ES-I3 (cell line): ENCODE data around the gene ZNF48.

ENCODE experiments used
- H3K36me3 ChIP-seq: 2 replicates; pipeline ENCODE4 v1.6.1; 2013; ENCODE audit warnings: mild to moderate bottlenecking, low read length, control low read depth, moderate library complexity; ENCODE audit not compliant: insufficient read depth
- H3K4me1 ChIP-seq: 2 replicates; pipeline ENCODE4 v1.6.1; 2013; ENCODE audit warnings: mild to moderate bottlenecking, control low read depth, low read length; ENCODE audit not compliant: insufficient read depth
- H3K9ac ChIP-seq: 2 replicates; pipeline ENCODE4 v1.6.1; 2013; ENCODE audit warnings: low read depth, mild to moderate bottlenecking, low read length, moderate library complexity
- H3K9me3 ChIP-seq: 2 replicates; pipeline ENCODE4 v1.6.1; 2013; ENCODE audit warnings: mild to moderate bottlenecking, low read length, moderate library complexity; ENCODE audit not compliant: control insufficient read depth, insufficient read depth

ZNF48 gene

DNA sequence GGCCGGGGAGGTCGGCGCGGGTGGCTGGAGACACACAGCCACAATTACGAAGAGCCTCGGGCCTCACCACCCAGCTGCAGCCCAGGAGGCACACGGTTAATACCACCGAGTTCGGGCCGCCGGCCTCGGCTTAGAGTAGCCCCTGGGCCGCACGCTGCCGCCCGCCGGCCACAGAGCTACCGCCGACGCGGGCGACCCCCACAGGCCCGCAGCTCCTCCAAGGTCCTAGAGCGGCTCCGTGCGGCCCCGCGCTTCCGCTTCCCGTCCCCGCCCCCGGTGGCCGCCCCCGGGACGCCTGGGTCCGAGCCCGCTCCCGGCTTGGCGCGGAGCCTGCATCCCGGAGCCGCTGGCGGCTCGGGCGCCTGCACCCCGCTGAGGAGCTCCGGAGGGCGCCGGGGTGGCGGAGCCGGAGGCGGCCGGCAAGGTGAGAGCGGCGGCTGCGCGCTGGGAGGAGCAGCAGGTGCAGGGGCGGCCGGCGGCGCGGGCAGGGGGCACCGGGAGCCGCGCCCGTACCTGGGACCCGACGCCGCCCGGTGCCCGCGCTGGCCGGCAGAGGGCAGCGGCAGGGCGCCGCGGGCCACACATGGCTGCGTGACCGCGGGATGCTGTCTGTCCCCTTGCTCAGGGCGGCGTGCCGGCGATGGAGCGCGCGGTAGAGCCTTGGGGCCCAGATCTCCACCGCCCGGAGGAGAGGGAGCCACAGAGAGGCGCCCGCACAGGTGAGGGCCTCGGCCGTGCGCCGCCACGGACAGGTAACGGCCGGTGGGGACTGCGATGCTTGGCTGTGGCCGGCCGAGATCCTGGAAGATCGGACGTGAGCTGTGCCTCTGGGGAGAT is at the start of gene ZNF48:
TSS of gene ZNF48 (plus strand) at position 266 of the 837 bp plus-strand sequence. CDS start at position 641, 375 bp downstream.
- H3K36me3 ChIP-seq = no peaks in the 10 kb centered on the region
- peaks cover 15% of the 10 kb centered on the region for H3K4me1 ChIP-seq
- no peaks in the 10 kb centered on the region for H3K9me3 ChIP-seq
- peak within 1 kb of the TSS; percentile 91 for H3K9ac ChIP-seq

DNA sequence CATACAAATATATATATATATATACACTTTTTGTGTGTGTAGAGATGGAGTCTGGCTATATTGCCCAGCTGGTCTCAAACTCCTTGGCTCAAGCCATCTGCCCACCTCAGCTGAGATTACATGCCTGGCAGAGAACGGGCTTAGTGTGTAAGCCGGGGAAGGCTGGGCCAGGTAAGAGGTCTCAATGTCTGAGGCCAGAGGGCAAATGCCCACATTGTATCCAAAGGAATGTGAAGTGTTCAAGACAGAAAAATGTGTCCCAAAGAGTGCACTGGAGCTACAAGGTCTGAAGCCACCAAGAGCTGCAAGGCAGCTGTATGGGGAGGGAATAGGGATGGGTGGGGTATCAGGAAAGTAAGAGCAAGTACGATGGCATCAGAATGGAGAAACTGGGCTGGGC is 48.9 kb upstream of the ZNF48 start:
- Histone ChIP-seq H3K36me3 (no peaks in the 10 kb centered on the region; the same call in none of the 2 replicates), H3K9ac (no peak overlapping the region), H3K4me1 (no peaks in the 10 kb centered on the region), H3K9me3 (no peaks in the 10 kb centered on the region)

DNA sequence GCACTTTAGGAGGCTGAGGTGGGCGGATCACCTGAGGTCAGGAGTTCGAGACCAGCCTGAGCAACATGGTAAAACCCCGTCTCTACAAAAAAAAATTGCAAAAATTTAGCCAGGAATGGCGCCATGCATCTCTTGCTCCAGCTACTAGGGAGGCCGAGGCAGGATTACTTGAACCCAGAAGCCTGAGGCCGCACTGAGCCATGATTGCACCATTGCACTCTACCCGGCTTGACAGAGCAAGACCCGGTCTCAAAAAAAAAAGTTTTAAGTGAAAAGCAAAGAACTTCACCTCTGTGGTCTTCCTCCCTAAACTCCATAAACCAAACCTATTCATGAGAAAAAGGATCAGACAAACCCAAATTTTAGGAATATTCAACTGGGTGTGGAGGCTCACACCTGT is 47.1 kb upstream of the ZNF48 start:
- H3K9ac ChIP-seq = no peak overlapping the region
- no peaks in the 10 kb centered on the region for H3K9me3 ChIP-seq
- H3K4me1 ChIP-seq = no peaks in the 10 kb centered on the region
- peaks cover 8% of the 10 kb centered on the region for H3K36me3 ChIP-seq

DNA sequence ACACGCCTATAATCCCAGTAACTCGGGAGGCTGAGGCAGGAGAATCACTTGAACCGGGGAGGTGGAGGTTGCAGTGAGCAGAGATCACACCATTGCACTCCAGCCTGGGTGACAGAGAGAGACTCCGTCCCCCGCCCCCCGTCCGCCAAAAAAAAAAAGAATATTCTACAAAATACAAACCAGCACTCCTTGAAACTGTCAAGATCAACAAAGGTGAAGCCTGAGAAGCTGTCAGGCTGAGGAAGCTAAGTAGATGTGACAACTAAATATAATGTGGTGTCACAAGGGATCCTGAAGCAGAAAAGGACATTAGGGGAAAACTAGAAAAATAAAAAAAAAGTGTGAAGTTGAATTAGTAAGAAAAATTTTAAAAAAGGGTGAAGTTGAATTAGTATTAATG is 46.3 kb upstream of the ZNF48 start:
- no peak overlapping the region for H3K9ac ChIP-seq
- no peaks in the 10 kb centered on the region for H3K4me1 ChIP-seq
- peaks cover 8% of the 10 kb centered on the region for H3K36me3 ChIP-seq

DNA sequence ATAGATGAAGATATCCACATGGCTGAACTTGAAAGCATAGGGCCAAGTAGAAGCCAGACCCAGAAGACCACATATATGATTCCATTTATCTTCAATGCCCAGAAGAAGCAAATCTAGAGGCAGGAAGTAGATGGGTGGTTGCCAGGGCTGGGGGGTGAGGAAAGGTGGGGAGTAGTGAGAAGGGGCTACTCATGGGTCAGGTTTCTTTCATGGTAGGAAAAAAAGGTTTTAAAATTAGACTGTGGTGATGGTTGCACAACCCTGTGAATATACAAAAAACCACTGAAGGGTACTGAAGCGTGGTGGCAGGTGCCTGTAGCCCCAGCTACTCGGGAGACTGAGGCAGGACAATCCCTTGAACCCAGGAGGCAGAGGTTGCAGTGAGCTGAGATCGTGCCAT is 45.5 kb upstream of the ZNF48 start:
- Histone ChIP-seq H3K4me1 (no peaks in the 10 kb centered on the region; the same call in 1 of the 2 replicates), H3K9me3 (no peaks in the 10 kb centered on the region), H3K9ac (no peak overlapping the region), H3K36me3 (peaks cover 8% of the 10 kb centered on the region)

More for the DNA sequence above, 46.3 kb upstream of the ZNF48 start:
- no peaks in the 10 kb centered on the region for H3K9me3 ChIP-seq

DNA sequence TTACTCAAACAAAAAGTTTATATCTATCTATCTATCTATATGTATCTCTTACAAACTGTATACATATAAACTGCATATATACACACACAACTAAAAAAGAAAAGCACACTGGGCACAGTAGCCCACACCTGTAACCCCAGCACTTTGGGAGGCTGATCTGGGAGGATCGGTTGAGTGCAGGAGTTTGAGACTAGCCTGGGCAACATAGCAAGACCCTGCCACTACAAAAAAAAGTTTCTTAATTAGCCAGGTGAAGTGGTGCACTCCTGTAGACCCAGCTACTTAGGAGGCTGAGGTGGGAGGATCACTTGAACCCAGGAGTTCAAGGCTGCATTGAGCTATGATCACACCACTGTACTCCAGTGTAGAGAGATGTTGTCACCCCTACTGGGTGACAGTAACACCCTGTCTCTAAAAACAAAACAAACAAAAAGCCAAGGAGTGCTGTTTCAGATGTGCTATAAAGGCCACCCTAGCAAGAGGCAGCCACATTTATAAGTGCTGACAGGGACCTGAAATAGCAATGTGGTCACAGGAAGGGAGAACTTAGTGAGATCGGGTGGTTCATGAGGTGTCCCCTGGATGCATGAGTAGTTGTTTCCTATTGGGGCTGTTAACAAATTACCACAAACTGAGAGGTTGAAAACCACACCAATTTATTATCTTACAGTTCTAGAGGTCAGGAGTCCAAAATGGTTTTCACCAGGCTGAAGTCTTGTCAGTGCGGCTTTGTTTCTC is 44.9 kb upstream of the ZNF48 start:
- Histone ChIP-seq H3K36me3 (peaks cover 8% of the 10 kb centered on the region), H3K9me3 (no peaks in the 10 kb centered on the region), H3K9ac (no peak overlapping the region), H3K4me1 (no peaks in the 10 kb centered on the region; the same call in 1 of the 2 replicates)

DNA sequence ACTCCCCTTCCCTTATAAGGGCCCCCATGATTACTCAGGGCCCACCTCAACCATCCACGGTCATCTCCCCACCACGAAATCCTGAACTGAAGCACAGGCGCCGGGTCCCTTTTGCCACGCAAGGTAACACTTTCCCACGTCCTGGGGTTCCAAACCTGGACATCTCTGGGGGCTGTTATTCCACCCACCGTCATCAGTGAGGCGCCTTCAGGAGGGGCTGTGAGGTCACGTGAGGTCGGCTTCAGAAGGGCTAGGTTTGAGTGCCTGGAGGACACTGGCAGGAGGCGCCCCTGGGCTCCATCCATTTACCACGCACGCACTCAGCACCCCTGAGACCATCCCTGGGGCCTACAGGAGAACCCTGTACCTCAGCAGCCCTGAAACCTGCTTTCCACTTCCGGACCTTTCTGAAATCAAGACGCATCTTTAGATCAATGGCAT is 44.2 kb upstream of the ZNF48 start:
- Histone ChIP-seq H3K36me3 (peaks cover 8% of the 10 kb centered on the region), H3K9me3 (no peaks in the 10 kb centered on the region), H3K9ac (no peak overlapping the region), H3K4me1 (no peaks in the 10 kb centered on the region; the same call in 1 of the 2 replicates)

DNA sequence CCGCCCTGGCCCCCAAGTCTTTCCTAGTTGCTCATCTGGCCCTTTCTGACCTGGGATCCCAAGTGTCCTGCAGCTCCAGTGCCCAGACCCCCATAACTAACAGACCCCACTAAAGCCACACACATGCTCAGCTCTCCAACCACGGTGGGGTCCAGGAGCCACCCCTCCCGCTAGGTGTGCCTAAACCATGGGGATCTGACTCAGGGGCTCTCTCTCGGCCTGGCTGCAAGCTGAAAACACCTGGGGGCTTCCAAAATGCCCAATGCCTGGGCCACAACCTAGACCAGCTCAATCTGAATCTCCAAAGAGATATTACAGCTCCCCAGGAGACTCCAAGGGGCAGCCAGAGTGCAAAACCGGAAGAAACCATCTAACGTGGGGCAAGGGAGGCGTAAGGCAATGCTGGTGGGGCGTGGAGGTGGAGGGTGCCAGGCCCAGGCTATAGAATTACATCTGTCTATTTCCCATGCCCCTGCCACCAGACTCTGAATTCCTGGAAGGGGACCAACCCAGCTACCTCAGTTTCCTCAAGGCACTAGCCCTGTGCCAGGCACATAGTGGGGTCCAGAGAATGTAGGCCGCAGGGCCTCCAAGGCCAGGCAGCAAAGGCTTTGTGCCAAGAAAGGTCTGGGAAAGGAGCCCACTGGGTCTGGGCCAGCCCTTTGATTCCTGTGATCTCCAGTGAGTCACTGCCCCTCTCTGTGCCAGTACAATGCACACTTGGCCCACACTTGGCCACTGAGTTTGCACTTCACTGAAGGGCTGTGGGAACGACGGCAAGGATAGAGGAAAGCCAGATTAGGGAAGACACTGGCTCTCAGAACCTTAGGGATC is 43.4 kb upstream of the ZNF48 start:
- H3K4me1 ChIP-seq = no peaks in the 10 kb centered on the region; the same call in 1 of the 2 replicates
- peaks cover 8% of the 10 kb centered on the region for H3K36me3 ChIP-seq
- H3K9ac ChIP-seq = no peak overlapping the region

DNA sequence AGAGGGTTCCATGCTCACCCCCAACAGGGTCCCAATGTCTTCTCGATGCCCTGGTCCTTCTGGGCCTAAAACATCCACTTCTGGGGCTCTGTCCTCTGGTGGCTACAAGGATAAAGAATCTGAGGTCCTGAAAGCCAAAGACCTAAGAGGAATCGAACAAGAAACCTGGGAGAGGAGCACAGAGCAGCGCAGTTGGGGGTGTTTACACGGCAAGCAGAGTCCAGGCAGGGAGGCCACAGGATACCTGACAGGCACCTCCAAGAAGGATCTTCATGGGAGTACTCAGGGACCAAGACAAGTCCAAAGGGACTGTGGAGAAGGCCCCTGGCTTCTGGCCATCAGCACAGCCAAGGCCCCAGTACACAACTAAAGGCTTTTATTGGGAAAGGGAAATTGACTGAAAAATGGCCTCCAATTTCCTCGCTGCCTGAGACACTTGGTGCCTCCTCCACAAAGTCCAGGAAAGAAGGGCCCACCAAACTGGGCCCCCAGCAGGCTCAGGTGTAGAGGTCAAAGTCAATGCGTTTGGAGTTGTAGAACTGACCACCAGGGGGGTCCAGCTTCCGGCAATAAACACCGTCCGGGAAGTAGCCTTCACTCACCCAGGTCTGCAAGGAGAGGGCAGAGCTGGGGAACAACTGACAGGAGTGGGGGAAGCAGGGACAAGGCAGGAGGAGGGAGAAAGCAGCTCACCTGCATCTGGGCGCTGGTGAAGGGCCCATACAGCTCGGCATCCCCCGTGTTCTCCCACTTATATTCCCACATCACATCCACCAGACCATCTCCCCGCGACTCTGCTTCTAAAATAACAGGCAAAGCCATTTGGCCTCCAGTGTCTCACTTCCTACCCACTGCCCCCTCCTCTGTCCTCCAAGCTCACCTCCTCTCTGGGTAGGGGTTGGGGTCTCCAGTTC is 42.5 kb upstream of the ZNF48 start:
- Histone ChIP-seq H3K36me3 (peaks cover 8% of the 10 kb centered on the region), H3K9ac (no peak overlapping the region), H3K4me1 (no peaks in the 10 kb centered on the region; the same call in 1 of the 2 replicates), H3K9me3 (no peaks in the 10 kb centered on the region)

More for the DNA sequence above, 43.4 kb upstream of the ZNF48 start:
- no peaks in the 10 kb centered on the region for H3K9me3 ChIP-seq

DNA sequence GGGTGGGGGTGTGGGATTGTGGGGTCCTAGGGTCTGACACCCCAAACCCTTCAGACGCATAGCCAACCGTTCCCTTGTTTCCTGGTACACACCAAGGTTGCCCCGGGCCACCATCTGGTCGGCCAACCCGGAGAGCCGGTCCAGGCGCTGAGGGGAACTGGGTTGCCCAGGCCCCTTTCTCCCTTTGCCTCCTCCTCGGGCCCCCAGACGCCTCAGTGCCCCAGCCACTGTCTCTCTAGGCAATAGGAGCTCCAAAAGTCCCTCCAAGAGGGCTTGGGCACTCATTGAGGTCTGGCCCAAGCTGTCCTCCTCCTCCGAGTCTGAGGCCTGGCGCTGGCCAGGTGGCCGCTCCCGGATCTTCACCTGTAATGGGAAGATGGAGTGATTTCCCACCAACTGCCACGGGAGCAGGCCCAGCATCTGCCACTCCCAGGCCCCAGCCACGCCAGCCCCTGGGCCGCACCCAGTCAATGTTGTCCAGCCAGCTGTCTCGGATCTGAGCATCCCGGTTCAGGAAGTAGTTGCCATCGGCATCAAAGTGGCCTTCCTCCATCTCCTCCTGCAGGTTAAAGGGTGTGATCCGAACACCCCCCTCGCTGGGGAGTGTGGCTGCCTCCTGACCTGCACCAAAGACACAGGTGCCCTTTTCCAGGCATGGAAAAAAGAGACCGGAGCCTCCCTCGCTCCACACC is 41.6 kb upstream of the ZNF48 start:
- H3K4me1 ChIP-seq = no peaks in the 10 kb centered on the region; the same call in 1 of the 2 replicates
- no peak overlapping the region; the same call in 1 of the 2 replicates for H3K9ac ChIP-seq
- H3K36me3 ChIP-seq = peaks cover 8% of the 10 kb centered on the region
- H3K9me3 ChIP-seq = no peaks in the 10 kb centered on the region

DNA sequence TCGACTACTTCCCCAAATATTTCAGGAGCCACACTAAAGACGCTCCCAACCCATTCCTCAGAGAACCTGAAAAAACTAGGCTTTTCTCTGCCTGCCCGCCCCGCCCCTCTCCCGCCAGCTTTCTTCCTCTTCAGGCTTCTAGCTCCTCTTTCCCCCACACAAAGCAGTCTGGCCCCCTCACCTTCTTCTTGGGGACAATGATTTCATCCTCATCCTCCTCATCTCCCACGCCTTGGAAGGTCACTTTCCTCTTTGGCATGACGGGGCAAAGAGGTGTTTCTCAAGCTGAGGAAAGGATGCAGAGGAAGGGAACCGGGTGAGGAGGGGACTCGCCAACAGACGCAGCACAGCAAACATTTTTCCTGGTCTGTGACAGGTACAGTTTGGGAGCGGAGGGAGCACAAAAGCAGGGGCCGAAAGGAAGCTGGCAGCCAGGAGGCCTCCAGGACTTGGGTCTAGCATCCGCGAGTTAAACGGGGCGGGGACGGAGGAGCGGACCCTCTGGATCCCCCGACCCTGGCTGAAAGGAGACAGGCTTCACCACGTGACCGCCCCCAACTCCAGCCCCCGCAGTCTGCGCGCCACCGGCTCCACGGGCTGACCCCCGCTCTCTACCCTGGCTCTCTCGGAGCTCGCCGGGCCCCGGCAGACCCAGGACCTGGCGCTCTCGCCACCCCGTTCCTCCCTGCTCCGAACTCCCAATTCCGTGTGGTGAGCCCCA is 40.6 kb upstream of the ZNF48 start:
- peaks cover 8% of the 10 kb centered on the region for H3K36me3 ChIP-seq
- H3K9ac ChIP-seq = peak overlapping the region; percentile 84
- H3K9me3 ChIP-seq = no peaks in the 10 kb centered on the region
- no peaks in the 10 kb centered on the region; the same call in 1 of the 2 replicates for H3K4me1 ChIP-seq

DNA sequence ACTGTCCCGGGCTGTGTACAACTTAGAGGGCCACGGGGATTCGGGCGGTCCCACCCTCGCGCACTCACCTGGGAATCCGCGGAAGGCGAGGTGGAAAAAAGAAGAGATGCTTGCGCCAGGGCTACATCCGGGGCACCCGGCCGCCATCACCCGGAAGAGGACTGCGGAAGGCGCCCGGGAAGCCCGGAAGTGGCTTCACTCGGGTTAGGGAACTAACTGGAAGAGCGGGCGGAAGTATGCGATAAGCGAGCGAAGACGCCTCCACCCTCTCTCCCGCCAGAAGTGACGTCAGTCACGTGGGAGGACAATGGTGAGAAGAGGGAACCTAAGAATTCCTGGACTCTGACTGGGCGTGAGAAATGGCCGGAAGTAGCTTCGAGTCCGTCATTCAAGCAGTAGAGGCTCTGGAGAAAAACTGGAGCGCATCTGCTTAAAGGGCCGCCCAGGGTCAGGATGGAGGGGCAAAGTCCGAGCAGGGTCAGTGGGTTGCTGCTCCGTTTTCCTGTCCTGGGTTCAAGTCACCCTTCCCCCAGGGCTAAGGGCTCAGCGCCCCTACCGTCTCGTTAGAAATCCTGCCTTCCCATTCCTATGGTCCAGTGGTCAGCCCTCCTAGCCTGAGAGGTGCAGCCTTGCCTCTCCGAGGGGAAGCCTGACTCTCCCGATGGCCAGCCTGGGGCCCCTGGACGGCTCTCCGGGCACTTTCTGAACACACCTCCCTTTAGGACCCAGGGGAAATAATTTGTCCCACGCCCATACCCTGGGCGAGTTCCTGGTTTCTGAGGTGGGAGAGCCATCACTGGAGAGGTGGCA is 39.9 kb upstream of the ZNF48 start, which contains the start of gene CD2BP2:
TSS of gene CD2BP2 (minus strand) at position 165 of the 810 bp plus-strand sequence. CDS start 627 bp downstream, outside the sequence.
- no peaks in the 10 kb centered on the region; the same call in 1 of the 2 replicates for H3K4me1 ChIP-seq
- peaks cover 8% of the 10 kb centered on the region for H3K36me3 ChIP-seq
- H3K9ac ChIP-seq = peak within 1 kb of the TSS; percentile 84

More for the DNA sequence above, 39.9 kb upstream of the ZNF48 start, which contains the start of gene CD2BP2:
- no peaks in the 10 kb centered on the region for H3K9me3 ChIP-seq
